Omental fat pad (tissue), 4 donors: Measurements from ENCODE around the gene CHST12. TPM values are rescaled to one million over a fixed set of nuclear protein-coding genes. Genes with fewer than 3 reads are reported as not detected.

Experiments
- ATAC-seq: fragments of 150-250 bp; one replicate; pipeline ENCODE4 v1.9.1; 2016; ENCODE audit warnings: mild to moderate bottlenecking, moderate library complexity; ENCODE audit not compliant: low FRiP score
- DNase-seq: peaks from one replicate; pipeline ENCODE4 v3.0.0-alpha.2; 2019; ENCODE audit warnings: low spot score
- total RNA-seq, 4 donors: library from RNA; depleted of rRNA; stranded (reverse); fragments of >200 nt; gene quantifications; one replicate each; pipeline ENCODE4 v1.1.0, GENCODE V29; 2016
- TF ChIP-seq, protein P1 (sequence below), 3 donors: fragments of 450-650 bp; IDR thresholded peaks; one replicate each; pipeline ENCODE4 v1.5.1; 2016 to 2017; ENCODE audit warnings: antibody characterized with exemption in 3 of 3, mild to moderate bottlenecking in 3 of 3, moderate library complexity in 2 of 3

CHST12 gene
- total RNA-seq, 4 donors from 2014 or later, result 7.9 to 18.3 (median 11.3) TPM

DNA sequence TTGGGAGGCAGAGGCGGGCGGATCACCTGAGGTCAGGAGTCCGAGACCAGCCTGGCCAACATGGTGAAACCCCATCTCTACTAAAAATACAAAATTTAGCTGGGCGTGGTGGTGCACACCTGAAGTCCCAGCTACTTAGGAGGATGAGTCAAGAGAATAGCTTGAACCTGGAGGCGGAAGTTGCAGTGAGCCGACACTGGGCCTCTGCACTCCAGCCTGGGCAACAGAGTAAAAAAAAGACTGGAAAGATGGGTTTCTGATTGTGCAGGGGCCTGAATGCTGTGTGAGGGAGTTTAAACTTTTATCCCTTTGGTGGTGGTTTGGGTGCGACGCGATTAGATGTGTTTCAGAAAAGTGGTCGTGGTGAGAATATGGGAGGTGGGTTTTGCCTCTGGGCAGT is 1.8 kb downstream of the CHST12 start:
- TF ChIP-seq, protein P1, sequence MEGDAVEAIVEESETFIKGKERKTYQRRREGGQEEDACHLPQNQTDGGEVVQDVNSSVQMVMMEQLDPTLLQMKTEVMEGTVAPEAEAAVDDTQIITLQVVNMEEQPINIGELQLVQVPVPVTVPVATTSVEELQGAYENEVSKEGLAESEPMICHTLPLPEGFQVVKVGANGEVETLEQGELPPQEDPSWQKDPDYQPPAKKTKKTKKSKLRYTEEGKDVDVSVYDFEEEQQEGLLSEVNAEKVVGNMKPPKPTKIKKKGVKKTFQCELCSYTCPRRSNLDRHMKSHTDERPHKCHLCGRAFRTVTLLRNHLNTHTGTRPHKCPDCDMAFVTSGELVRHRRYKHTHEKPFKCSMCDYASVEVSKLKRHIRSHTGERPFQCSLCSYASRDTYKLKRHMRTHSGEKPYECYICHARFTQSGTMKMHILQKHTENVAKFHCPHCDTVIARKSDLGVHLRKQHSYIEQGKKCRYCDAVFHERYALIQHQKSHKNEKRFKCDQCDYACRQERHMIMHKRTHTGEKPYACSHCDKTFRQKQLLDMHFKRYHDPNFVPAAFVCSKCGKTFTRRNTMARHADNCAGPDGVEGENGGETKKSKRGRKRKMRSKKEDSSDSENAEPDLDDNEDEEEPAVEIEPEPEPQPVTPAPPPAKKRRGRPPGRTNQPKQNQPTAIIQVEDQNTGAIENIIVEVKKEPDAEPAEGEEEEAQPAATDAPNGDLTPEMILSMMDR (IDR thresholded peaks at IDR 0.05), result no peak
- ATAC-seq (no peak), DNase-seq (no peak)

DNA sequence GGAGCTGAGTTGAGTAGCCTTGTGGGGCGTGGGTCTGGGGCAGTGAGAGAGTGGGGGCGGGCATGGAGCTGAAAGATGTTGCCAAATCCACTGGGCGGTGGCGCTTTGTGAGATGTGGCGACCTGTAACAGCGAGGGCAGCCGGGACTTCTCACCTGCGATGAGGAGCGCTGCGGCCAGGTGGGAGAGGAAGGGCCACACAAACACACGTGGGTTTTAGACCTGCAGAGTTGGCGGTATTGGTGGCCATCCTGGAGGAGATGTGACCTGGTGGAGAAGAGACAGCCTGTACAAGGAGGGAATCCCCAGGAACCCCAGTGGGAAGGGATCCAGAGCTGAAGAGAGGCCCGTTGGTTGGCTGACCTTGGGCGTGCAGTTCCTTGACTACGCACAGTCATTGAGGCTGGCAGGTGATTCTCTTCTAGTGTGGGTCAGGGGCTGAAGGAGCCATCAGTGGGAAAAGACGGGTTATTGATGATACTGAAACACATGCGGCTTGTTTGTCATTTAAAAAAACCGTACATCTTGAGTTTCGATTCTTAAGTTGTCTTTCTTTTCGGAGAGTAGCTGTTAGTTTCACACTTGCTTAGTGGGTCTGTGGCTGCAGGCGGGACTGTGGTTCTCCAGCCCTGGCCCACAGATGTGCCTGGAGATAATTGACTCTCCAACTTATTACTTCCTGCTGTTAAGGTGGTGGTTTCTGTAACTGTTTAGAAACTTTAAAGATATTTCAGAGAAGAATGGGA is 2.4 kb downstream of the CHST12 start:
- TF ChIP-seq, protein P1 (IDR thresholded peaks at IDR 0.05), result no peak
- DNase-seq (no peak), ATAC-seq (no peak)

DNA sequence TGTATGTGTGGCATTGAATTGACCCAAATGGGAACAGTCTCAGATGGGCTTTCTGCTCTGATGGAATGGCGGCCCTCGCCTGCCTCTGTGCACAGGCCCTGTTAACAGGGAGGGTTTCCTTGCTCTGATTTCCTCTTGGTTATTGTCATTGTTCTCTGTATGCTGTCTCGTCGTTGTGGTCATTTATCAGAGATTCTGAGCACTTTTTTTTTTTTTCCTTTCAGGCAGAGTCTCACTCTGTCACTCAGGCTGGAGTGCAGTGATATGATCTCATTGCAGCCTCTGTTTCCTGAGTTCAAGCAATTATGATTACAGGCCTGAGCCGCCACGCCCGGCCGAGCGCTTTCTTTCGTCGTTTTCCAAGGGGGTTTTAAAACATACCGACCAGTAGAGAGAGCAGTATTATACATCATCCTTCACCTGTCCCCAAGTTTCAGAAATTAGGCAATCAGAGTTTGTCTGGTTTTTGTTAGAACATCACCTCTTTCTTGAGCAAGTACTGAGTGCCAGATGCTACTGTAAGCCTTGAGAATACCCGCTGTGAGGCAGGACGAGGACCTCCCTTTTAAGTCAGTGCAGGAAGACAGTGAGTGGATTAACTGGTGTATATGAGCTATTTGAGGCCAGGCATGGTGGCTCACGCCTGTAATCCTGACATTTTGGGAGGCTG is 6.5 kb downstream of the CHST12 start:
- TF ChIP-seq, protein P1 (IDR thresholded peaks at IDR 0.05), result no peak
- ATAC-seq, result no peak
- DNase-seq, result no peak

DNA sequence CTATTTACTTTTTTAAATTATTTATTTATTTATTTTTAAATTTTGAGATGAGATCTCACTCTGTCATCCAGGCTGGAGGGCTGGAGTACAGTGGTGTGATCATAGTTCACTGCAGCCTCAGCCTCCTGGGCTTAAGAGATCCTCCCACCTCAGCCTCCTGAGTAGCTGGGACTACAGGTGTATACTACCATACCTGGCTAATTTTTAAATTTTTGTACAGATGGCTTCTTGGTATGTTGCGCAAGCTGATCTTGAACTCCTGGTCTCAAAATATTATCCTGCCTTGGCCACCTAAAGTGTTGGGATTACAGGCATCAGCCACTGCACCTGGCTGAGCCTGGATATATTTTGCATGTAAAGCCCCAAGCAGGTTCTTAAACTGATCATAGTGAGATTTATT is 7.6 kb downstream of the CHST12 start:
- TF ChIP-seq, protein P1 (IDR thresholded peaks at IDR 0.05), result no peak
- ATAC-seq (no peak), DNase-seq (no peak)

DNA sequence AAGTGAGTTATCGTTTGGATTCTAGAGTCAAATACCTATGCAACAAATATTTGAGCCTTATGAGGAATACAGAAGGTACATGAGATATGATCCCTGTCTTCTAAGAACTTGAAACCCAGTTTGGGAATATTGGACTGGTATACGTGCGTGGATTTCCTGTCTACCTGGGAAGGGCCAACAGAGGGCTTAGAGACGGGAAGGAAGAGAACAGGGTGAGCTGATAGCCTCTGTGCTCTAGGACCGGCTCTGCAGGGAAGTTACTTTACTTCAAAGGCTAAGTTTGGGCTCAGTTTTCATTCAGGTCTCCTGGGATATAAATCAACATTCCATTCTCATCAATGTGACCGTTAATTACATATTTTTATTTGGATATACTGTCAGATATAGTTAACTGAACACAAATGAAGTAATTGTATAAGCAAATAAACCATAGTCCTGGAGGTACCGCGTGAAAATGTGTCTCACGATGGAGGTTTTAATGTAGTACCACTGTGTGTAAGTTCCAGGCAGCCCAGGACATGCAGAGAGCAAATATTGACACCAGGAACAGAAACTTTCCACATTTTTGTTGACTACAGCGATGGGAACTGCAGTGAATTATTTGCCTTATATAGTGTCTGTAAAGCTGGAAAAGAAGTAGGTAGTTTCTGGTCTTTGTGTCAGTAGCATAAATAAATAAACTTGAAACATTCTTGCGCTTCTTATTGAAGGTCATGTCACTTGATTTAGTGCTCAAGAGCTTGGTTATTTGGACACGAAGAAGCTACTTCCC is 8.6 kb downstream of the CHST12 start:
- TF ChIP-seq, protein P1 (IDR thresholded peaks at IDR 0.05), result no peak
- DNase-seq (no peak), ATAC-seq (no peak)

DNA sequence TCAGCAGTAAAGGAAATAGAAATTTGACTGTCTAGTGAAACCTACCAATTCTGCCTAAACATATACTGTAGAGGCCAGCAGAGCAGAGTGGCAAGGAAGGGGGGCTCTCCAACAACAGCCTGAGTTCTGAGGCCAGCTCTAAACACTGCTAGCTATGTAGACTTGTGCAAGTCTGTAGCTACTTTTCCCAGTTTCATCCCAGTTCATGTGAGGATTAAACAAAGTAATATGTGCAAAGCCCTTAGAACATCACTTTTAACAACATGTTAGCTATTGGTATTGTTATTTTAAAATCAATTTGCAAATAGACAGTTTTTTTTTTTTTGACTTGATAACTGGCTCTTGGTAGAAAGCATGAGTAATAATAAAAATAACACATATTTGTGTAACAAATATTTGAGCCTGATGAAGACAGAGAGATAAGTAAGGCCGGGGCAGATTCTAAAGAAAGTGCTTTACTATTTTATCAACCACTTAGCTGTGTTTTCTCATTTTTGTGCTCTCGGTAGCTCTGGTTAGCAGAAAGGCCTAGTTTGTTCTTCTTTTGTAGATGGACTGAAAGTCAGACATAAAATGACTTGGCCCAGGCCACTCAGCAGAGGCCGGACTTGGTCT is 9.3 kb downstream of the CHST12 start:
- DNase-seq, result no peak
- no peak for ATAC-seq
- TF ChIP-seq, protein P1 (IDR thresholded peaks at IDR 0.05), result no peak
